Erythroblast (primary cell): ENCODE results near the gene PFN4.

Experiments
- GATA1 ChIP-seq: IDR thresholded peaks from 2 replicates; pipeline ENCODE4 v1.6.1; 2011; ENCODE audit warnings: low read depth, mild to moderate bottlenecking, control low read depth, low read length, moderate library complexity
- POLR2A ChIP-seq: IDR thresholded peaks from 2 replicates; pipeline ENCODE4 v1.6.1; 2011; ENCODE audit warnings: mild to moderate bottlenecking, low read length

DNA sequence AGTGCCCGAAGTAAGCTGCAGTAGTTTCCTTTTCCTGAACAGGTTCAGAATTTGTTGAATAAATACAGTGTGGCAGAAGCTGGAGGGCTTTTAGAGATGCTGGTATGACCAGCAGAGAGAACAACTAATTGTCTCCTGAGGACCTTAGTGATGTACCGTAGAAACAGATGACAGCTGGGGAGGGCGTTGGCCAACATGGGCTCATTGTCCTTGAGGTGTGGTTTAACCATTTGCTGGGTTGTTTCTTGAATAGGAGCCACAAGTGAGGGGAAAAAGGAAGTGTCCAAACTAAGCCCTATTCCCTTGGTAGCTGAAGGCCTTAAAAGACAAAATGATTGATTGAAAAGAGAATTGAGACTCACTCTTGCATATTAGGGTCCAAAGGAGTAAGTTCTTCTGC lies 40.1 kb upstream of the PFN4 start:
- TF ChIP-seq POLR2A, result no peak
- no peak for TF ChIP-seq GATA1
